Activated CD4-positive, alpha-beta T cell treated with anti-CD3 and anti-CD28 coated beads, Interleukin-2, amount 50 U/mL, for 1 hour (primary cell): Measurements from ENCODE around the gene CDCA4.
"Not testable (repeated sequence)": the region's sequence is repeated elsewhere in the genome, so short reads cannot be mapped to it uniquely, and the experiment has no call there.

Source experiments
- DNase-seq: peaks from one replicate; pipeline ENCODE4 v3.0.0-alpha.2; 2020

Gene CDCA4

GRCh38 chr14:105020815-105021655 lies at the start of gene CDCA4:
TSS of gene CDCA4 (minus strand) at chr14:105021083. CDS start at chr14:105011929, 9,154 bp downstream.
- peak; percentile 97 for DNase-seq

- DNase-seq: no peak
These were observed 49.2 kb upstream of the CDCA4 start for GRCh38 chr14:105069871-105070759.

DNA sequence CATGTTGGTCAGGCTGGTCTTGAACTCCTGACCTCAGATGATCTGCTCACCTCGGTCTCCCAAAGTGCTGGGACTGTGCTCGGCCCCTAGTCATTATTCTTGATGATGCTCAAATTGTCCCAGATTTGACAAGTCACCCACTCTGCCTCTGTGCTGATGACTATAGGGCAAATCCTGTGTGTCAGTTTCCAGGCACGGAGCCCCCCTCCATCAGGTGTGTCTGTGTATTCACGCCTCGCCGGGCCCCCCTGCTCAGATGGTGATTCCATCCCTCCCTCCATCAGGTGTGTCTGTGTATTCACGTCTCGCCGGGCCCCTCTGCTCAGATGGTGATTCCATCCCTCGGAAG lies 48.6 kb upstream of the CDCA4 start:
- DNase-seq: no peak

DNA sequence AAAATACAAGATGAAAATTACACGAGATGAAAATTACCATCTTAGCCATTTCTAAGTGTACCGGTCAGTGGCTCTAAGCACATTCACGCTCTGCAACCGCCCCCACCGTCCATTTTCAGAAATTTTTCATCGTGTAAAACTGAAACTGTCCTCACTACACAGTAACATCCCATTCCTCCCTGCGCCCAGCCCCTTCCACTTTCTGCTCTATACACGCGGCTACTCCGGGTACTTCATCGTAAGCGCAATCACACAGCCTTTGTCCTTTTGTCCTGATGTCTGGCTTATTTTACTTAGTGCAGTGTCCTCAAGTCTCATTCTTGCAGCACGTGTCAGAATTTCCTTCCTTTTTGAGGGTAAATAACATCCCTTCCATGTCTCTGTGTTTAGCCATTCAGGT lies 47.9 kb upstream of the CDCA4 start:
- DNase-seq: no peak

DNA sequence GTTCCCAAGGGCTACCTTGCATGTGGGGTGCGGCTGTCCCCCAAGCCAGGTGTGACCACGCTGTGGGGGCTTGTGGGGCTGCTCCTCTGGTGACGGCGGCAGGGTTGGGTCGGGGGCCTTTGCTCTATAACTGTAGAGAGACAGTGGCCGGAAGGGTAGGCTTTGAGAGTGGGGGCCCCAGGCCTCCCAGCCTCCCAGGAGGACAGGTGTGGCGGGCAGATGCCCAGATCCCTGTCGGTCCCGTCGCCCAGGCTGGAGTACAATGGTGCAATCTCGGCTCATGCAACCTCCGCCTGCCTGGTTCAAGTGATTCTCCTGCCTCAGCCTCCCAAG lies 47.1 kb upstream of the CDCA4 start:
- no peak for DNase-seq

DNA sequence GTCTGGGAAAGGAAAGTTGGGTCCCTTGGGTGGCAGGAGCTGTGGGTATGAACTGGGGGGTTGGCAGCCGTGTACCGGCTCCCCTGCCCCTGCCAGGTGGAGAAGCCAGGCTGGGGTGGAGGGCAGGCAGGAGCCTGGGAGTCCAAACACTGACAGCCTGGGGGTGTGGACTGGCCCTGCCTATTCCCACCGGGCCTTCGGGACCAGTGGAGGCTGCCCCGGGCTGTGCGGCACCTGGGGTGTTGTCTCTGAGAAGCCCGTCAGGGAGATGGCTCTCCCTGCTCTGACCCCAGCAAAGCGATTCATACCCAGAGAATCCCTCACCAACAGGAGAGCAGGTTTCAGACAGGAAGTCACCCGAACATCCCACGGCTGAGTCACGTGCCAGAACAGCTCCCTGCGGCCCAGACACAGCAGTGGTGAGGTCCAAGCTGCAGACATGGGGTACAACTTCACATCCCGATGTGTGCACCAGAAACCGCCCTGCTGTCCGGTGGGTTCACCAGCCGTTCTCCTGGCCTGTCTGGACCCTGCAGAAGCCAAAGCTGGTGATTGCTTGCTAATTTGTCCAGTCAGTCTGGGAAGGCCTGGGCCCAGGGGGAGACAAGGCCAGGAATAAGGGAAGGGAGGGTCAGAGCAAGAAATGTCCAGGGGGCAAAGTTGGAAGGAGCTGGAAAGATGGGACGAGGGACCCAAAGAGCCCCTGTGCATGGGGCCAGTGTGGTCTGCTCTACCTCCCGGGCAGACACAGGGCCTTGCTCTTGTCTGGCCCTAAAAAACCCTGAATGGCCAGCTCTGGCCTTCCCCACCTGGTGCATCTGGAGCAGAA lies 46.5 kb upstream of the CDCA4 start:
- peak; percentile 55 for DNase-seq

DNA sequence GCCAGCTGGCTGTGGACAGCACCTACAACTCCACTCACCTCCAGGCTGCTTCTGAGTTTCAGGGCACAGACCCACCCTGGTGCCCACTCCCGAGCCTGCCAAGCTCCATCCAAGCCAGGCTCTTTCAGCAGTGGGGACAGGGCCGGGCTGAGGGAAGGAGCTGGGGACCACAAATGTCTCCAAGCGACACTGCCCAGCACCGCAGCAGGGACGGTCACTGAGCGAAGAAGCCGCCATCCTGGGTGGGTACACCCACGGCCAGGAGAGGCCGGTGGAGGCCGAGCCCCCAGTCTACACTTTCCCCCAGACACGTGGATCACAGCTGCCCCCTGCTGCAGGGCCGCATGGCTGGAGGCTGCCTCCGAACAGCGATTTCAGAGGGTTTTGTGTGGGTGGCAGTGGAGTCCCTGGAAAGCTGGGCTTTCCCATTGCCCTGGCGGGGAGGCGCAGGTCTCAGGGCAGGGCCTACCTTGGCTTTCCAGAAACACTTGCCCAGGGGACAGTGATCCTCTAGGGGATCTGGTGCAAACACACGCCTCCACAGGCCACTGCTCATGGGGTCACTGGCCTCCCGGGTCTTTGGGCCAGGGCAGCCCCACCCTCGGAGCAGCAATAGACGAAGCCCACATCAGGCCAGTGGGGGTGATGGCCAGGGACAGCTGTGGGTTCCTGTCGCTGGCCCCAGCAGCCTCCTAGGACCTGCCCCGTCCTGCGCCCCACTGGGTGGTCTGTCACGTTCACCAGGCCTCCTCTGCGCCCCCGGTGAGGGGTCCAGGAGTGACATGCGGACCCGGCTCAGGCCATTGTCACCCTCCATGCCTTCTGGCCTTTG lies 45.6 kb upstream of the CDCA4 start:
- DNase-seq: no peak

GRCh38 chr14:105065280-105066228 lies 44.7 kb upstream of the CDCA4 start, which contains the start of gene GPR132:
TSS of gene GPR132 (minus strand) at chr14:105065430. CDS start at chr14:105055420, 10,010 bp downstream.
- peak; percentile 88 for DNase-seq

DNA sequence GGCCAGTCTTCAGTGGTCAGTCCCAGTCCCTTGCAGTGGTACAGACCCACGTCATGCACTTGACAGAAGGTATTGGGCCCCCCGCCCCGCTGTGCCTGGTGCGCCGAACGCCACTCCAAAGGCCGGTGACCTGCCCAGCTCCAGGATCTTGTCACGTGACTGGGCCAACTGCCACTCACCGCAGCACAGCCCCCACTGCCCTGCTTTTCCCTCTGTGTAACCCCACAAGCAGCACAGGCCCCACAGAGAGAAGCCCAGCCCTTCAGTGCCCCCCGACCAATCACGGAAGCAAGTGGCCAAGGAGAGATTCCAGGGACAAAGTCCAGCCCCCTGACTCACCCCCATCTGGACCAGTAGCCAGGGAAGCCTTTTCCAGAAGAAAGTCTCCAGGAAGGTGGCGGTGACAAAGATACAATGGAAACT lies 43.8 kb upstream of the CDCA4 start:
- peak; percentile 26 for DNase-seq

DNA sequence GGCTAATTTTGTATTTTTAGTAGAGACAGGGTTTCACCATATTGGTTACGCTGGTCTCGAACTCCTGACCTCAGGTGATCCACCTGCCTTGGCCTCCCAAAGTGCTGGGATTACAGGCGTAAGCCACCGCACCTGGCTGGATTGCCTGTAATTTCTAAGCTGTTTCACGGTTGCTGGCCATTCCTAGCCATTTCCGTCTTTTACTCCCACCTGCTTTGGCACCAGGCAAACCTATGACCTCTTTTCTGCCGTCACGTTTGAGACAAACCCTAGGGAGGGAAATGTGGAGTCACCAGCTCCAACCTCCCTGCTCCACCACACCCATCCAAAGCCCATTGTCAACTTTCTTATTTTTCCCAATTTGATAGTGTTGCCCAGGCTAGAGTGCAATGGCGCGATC lies 43.1 kb upstream of the CDCA4 start:
- no peak for DNase-seq

GRCh38 chr14:105063506-105063905 lies 42.6 kb upstream of the CDCA4 start:
- DNase-seq: not testable (repeated sequence)

DNA sequence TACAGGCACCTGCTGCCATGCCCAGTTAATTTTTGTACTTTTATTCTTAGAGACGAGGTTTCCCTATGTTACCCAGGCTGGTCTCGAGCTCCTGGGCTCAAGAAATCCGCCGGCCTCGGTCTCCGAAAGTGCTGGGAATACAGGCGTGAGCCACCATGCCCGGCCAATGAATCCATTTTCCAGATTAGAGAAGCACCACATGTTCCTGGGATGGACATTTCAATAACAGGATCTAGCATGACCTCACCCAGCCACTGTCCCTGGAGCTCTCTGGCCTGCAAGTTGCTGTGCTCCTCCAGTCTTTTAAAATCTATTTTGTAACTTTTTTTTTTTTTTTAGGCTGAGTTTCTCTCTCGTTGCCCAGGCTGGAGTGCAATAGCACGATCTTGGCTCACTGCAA lies 42.2 kb upstream of the CDCA4 start:
- DNase-seq: no peak

DNA sequence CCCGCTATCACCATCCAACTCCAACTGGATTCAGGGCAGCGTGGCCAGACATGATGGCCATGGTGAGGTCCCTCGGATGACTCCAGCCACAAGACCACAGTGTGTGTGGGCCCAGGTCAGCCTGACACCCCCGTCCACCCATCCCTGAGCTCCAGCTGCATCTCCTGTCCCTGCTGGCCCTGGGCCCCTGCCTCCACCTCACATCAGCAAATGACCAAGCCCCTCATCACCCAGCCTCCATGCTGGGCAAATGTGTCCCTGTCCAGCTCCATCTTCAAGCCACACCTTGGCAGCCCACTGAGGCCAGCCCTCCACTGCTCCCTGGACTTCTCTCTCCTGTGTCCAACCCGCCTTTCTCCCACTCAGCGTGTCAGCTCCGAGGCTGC lies 41.2 kb upstream of the CDCA4 start:
- DNase-seq: no peak

DNA sequence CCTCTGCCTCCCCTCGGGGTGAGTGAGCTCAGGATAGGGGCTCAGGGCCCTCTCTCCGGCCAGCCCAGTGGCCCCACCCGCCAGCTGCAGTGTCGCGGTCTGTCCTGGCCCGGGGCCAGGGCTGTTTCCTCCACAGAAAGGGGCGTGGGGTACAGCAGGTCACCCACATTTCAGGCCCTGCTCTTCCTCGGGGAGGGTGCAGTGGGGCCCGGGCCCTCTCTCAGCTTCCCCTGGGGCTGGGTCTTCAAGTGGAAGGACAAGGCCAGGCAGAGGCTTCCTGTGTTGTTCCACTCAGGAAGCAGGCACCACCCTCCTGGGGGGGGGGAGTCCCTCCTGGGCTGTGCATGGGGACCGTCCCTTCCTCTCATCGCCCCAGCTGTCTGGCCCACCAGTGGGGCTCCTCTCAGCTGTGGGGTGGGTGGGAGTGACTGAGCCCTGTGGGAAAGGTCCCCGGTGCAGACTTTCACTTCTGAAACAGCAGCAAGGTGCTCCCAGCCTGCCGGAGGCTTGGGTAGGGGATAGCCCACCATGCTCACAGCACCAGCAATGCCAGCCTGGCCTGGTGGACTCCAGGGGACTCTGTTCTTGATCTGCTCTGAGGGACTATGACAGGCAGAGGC lies 40.7 kb upstream of the CDCA4 start:
- peak; percentile 42 for DNase-seq

DNA sequence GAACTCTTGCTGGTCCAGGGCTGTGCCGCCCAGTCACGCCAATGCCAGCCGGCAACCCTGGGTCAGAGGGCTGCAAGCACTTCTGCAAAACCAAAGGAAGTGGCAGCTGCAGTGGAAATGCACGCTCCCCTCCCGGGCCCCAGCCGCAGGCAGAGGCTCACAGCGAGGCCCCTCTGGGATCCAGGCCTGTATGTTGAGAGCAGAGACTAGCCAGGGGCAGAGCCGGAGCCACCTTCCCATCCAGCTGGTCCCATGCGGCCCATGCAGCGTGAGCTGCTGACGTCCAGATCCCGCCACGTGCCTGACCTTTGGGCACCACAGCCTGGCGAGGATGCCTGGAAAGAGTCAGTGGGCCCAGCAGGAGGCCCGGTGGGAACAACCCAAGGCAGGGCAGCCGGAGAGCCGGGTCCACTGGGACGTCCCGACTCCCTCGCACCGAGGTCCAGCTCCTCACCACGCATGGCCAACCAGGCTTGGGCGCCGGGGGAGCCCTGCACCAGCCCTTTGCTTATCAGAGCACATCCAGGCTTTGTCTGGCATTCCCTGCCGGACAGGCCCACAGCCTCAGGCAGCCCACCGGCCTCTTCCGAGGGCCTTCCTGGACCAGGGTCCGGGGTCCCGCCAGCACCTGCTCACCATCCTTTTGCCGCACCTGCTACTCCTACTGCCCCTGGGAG lies 40.0 kb upstream of the CDCA4 start:
- DNase-seq: peak; percentile 35

DNA sequence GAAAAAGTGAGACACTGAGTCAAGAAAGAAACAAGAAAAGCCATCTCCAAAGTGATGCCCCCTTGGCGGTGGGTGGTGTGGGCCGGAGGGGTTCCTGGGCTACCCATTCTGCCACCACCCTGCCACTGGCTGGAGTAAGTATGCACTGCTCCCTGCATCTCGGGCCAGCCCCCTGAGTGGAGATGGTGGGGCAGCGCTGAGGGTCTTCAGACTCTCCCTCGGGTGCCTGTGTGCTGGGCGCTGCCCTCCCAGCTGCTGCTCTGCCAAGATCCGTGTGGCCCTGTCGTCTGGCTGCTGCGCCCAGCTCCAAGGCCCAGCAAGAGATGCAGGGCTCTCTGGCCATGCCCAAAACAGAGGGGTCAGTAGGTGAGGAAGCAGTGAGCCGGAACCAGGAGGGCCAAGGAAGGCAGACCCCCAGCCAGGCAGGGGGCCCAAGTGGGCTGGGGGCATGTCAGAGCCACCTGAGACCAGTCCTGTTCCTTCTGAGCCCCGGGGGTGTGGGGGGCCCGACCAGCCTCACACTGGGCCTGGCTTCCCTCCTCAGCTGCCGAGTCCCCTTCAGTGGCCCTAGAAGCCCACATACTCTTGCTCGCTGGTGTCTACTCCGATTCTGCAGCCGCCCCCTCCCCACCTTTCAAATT lies 39.2 kb upstream of the CDCA4 start:
- no peak for DNase-seq

- peak; percentile 64 for DNase-seq
These were observed 38.4 kb upstream of the CDCA4 start for GRCh38 chr14:105059035-105059924.

DNA sequence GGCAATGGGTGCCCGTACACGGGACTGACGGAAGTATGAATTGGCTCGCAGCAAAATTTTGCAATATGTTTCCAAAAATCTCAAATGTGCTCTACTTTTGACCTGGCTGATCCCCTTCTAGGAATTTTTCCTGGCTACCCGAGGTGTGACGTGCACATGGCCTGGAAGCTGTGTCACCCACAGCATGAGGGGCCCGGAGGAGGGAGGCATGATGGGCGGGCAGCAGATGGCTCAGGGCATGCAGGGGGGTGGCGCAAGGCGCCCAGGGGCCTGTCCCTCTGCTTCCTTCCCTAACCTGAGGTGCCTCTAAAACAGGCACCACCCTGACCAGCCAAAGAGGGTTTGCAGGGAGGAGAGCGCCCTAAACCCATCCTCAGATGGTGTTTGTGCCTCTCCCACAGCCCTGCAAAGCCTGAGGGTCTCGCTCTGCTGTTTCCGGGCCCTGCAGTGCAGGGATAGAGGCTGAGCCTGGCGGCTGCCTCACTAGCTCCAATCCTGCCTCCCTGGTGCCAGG lies 37.7 kb upstream of the CDCA4 start:
- no peak for DNase-seq
